GM21723 (cell line): ENCODE data around the gene PTGES.
"Not testable (repeated sequence)": the region's sequence is repeated elsewhere in the genome, so short reads cannot be mapped to it uniquely, and the experiment has no call there.

ENCODE experiments used
- ATAC-seq: cut with Tn5 transposase; IDR thresholded peaks from one replicate; pipeline ENCODE4 v1.9.1; 2021; ENCODE audit warnings: mild to moderate bottlenecking, moderate library complexity; ENCODE audit not compliant: unreplicated experiment

PTGES gene

DNA sequence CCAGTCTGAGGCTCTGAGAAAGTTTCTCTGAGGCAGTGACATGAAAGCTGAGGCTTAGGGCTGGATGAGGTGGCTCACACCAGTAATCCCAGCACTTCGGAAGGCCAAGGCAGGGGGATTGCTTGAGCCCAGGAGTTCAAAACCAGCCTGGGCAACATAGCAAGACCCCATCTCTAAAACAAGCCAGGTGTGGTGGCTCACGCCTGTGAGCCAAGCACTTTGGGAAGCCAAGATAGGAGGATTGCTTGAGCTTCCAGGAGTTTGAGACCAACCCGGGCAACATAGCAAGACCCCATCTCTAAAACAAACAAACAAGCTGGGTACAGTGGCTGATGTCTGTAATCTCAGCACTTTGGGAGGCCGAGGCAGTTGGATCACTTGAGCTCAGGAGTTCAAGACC lies 3.8 kb downstream of the PTGES start:
- not testable (repeated sequence) for ATAC-seq

DNA sequence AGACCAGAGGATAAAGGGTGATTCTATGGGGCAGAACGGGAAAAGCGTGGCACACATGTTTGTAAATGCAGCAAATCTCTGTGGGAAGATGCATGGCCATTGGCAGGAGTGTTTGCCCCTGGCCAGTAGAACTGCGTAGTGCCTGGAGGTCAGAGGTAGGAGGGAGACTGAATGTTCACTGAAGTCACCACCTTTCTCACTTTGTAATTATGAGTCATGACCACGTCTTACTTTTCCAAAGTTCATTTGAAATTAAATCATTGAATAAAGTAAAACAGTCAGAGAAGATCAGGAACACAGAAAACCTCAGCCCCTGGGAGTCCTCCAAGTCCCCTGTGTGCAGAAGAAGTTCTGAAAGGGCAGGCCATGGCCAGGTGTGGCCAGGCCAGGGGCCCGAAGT lies 4.6 kb downstream of the PTGES start:
- ATAC-seq, result no peak

DNA sequence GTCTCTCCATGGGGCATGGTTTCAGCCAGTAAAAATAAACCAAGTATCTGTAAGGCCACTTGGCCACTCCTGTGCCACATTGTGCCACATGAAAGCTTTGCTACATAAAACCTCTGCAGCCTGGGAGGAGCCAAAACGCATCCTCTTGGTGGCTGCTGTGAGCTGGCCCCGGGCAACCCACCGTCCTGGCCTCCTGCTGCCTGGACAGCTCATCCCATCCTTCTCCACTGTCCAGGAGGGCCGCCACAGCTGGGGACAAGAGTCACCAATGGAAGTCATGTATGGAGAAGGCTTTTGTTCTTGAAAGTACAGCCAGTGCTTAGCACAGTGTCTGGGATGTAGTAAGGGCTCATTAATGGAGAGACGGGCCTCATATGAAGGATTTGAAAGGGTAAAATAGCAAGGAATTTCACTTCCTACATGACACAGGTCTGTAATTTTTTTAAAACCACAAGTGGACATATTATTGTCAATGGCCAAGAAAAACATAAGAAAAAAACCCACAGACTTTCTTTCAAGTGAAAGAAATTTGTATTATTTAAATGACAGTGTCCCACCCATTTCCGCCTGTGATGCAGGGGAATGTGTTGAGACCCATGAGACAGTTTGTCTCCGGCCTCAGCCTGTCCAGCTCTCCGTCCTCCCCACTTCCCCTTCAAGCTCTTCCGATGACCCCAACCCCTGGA lies 6.6 kb downstream of the PTGES start:
- no peak for ATAC-seq

DNA sequence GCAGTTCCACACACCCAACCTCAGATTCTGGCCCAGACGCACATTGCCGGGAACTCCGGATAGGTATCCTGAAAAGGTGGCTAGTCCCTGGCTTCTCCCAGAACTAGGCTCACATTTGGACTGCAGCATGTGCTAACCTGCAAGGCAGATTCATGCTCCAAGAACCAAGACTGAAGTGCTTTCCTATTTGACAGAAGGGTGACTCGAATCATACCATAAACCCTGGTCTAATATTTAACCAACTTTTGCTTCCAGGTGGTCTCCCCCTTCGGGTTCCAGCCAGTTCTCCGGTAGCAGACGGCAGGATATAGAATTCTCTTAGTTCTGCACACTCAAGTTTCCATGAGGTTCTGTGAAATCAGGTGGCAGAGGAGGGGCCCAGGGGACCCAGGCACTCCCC lies 7.6 kb downstream of the PTGES start:
- no peak for ATAC-seq

DNA sequence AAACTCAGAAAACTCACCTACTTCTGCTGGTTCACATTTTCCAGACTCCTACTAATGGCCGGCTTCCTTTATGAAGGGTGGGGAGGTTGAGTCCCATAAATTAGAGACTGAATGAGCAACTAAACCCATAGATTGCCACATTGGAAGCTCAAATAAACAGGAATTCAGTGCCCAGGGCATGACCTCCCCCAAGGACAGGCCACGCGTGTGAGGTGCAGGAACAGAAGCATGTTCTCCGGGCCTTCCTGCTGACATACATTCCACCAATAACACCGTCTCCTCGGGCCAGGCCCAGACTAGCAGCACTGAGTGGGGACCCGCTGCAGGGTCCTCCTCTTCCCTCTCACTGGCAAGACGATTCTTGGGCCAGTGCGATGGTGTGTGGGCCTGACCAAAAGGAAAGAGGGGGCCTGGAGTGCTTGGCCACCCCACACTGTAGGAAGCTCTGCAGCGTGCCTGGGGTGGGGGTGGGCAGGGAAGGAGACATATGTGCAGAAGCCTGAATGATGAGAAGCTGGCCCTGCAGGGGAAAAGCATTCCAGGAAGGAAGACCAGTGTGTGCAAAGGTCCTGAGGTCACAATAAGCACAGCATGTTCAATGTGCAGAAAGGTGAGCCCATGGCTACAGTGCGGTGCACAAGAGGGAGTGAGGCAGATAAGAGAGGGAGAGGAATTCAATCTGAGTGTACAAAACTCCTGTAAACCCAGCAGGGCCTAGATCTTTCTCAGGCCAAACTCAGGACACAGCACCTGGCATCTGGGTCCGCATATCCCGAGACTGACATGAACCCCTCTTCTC lies 12.0 kb downstream of the PTGES start:
- ATAC-seq, result no peak

DNA sequence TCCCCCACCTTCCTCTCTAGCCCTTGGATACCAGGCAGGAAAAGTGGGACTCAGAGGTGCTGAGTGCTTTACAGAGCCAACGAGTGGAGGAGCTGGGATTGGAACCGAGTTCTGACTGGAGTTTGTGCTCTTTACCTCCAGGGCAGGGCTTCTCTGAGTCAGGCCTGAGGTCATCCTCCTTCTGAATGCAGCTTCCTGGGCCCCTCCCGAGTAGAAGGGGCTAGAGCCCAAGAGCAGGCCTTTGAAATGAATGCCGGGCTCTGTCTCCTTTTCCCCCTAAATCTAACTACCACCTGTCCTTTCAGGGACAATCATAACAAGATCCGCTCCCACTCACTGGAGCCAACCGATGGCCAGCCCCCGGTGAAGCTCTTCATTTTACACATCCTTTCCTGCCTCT lies 12.7 kb downstream of the PTGES start:
- ATAC-seq, result no peak

DNA sequence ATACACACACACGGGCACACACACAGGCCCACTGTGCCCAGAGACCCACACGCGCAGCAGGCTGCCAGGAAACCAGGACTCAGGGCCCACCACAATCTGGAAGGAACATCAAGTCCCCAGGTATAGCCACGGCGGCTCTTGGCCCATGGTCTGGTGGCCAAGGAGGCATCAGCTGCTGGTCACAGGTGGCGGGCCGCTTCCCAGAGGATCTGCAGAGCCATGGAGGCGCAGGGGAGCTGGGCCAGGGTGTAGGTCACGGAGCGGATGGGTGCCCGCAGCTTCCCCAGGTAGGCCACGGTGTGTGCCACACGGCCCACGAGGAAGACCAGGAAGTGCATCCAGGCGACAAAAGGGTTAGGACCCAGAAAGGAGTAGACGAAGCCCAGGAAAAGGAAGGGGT lies 13.4 kb downstream of the PTGES start:
- ATAC-seq, result no peak

DNA sequence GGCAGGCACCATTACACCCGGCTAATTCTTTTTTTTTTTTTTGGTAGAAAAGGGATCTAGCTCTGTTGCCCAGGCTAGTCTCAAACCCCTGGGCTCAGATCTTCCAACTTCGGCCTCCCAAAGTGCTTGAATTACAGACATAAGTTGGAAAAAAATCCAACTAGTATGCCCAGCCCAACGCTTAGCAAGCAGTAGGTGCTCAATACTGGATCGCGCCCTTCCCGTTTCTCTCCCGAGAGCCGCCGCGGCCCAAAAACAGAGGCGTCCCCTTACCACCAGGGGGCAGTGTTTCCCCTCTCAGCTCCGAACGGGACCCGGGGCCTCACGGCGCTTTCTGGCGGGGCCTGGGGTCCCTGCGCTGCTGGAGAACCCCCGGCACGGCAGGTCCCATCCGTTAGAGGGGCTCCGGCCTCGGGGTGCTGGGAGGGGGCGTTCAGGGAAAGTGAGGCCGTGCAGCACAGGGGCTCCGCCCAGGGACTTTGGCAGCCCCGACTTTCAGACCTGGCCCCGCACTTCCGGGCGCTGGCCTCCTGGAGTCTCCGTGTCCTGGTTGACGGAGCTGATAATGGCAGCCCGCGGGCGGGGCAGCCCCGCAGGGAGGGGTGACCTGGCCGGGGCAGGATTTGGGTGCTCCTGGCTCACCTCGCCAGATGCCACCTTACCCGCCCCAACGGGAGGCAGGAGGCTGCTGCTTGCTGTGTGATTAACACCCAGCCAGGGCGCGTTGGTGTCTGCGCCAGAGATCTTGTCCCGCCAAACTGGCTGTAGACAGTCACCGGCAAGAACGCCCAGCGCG lies 15.2 kb downstream of the PTGES start:
- peak; percentile 79 for ATAC-seq

DNA sequence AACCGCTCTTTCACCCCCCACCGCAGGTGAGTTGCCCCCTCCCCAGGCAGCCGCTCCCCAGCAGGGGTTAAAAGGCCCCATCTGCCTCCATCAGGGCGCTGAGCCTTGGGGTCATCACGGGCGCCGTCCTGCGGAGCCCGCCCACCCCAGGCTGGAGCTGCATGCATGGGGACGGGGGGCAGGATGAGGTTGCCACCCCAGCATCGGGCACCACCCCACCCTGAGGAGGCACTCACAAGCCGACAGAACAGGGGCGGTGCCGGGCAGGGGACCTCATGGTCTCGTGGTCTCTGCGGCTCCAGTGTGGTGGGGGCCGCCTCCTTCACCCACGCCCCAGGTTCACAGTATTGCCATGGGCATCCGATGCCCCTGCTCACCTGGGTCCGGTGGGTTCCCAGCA lies 16.5 kb downstream of the PTGES start:
- no peak for ATAC-seq

DNA sequence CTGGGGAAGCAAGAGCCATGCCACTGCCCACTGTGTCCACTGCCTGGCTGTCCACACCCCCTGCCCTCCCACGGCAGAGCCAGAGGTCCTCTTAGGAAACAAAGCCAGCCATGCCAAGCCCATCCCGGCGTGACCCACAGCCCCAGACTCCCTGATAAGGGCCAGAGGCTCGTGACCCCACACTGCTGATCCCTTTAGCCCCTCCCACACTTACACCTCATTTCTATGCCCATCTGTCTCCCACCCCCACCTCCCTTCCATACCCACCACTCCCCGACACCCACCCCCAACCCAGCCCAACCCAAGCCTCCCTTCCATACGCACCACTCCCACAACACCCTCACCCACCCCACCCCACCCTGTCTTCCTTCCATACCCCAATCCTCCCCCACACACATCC lies 17.3 kb downstream of the PTGES start:
- no peak for ATAC-seq

DNA sequence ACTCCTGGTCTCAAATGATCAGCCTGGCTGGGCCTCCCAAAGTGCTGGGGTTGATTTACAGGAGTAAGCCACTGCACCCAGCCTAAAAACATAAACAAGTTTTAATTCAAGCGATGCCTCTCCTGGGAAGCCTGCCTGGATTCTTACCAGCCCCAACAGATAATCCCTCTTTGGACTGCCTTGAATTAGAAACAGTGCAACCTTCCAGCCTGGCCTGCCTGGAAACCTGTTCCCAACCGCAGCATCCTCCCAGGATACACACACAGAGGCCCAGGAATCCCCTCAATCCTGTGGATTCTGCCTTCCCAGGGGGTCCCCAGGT lies 19.2 kb downstream of the PTGES start:
- ATAC-seq, result no peak

DNA sequence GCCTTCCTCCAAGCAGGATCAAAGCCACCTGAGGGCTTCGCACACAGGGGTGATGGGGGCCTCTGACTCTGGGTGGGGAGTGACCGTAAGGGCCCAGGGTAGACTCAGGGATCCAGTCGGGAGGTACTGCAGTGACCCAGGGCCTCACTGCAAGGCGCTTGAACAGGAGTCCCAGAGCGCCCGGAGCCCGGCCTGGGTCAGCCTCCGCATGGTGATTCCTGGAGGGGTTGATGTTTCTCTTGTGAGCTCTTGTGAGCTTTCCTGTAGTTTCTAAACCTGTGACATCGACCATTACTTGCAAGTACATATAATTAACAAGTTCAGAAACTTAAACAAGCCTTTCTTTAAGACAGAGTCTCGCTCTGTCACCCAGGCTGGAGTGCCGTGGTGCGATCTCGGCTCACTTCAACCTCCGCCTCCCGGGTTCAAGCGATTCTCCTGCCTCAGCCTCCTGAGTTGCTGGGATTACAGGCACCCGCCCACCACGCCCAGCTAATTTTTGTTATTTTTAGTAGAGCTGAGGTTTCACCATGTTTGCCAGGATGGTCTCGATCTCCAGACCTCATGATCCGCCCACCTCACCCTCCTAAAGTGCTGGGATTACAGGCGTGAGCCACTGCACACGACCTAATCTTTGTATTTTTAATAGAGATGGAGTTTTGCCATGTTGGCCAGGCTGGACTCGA lies 19.8 kb downstream of the PTGES start:
- no peak for ATAC-seq

DNA sequence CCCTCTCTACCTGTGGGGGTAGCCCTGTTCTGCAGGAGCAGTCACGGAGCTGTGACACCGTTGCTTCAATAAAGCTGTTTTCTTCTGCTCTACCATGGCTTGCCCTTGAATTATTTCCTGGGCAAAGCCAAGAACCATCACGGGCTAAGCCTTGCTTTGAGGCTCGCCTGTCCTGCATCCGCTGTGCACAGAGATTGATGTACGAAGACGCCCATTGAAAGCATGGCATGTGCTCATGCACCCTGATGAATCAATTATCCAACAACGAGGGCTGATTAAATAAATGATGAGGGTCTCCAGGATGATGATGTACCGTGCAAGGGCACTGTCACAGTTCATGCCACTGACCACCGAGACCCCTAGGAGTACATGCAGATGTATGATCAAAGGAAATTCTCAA lies 20.7 kb downstream of the PTGES start:
- ATAC-seq, result no peak

DNA sequence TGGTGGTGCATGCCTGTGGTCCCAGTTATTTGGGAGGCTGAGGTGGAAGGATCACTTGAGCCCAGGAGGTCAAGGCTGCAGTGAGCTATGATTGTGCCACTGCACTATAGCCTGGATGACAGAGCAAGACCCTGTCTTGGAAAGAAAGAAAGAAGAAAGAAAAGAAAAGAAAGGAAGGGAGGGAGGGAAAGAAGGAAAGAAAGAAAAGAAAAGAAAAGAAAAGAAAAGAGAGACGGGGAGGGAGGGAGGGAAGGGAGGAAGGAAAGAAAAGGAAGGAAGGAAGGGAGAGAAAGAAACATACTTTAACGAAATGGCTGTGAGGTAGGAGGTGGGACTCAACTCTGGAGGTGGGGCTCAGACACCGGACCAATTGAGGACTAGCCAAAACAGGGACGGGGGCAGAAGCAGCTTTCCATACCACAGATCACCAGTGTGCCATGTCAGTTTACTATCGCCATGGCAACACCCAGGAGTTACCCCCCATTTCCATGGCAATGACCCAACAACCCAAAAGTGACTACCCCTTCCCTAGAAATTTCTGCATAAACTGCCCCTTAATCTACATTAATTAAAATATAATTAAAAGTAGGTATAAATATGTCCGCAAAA lies 21.3 kb downstream of the PTGES start:
- ATAC-seq, result no peak

DNA sequence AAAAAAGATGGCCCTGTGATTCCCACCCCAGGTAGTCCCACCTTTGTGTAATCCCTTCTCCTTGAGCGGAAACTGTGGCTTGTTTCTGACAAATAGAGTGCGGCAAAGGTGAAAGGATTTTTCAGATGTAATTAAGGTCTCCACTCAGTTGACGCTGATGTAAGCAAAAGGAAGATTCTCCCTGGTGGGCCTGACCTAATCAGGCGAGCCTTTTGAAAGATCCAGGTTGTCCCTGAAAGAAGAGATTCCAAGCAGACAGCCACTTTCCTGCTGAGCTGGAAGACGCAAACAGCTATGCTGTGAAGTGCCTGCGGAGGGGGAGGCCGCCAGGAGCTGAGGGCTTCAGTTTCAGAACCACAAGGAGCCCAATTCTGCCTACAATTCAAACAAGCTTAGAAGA lies 24.1 kb downstream of the PTGES start:
- no peak for ATAC-seq

DNA sequence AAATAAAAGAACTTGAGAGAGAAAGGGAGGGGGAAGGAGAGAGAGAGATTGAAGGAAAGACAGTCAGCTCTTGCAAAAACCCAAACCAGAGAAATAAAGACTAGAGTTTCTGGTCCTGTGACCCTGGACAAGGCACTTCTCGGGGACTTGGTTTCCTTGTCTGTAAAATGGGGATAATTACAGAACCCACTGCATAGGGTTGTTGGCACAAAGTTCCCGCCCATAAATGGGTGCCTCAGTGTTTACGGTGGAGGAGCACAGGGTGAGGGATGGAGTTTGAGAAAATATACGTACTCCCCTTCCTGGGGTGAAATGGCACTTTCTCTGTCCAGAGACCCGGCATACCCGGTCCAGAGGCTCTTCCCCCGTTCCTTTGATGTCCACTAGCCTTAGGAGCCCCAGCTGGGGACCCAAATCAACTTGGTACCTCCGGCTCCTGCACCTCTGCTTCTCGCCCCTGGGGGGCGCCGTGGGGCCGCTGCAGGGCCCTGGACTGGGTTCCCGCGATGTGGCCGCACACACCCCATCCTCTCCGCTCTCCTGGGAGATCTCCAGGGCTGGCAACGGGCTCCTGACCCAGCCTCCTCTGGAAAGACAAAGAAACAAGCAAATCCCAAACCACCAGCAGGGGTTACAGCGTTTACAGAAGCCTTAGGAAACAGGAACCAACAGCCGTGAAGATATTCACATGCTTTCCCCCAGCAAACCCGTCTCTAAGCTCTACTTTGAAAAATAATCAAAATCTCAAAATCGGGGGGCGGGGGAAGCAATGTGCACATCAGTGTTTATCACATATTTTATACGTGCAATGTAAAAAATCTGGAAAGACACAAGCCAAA lies 26.3 kb downstream of the PTGES start:
- no peak for ATAC-seq

DNA sequence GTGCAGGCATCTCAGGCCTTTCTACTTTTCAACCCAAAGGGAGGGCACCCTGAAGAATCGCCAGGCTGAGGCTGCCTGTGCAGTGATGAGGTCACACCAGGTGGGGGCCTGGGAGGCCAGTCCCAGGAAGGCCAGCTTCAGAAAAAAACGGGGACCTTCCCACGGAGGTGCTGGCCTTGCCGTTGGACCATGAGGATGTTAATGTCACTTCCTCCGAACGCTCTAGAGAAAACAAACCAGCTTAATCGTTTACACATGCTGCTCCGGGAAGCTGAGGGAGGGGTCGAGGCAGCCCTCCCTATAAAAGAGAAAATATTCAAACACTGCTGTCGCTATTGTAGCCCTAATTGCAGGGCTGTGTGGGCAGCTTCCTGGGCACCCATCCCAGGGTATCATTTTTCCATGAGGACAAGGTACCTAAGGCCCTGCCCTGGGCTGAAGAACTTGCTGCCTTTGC lies 27.0 kb downstream of the PTGES start:
- no peak for ATAC-seq

DNA sequence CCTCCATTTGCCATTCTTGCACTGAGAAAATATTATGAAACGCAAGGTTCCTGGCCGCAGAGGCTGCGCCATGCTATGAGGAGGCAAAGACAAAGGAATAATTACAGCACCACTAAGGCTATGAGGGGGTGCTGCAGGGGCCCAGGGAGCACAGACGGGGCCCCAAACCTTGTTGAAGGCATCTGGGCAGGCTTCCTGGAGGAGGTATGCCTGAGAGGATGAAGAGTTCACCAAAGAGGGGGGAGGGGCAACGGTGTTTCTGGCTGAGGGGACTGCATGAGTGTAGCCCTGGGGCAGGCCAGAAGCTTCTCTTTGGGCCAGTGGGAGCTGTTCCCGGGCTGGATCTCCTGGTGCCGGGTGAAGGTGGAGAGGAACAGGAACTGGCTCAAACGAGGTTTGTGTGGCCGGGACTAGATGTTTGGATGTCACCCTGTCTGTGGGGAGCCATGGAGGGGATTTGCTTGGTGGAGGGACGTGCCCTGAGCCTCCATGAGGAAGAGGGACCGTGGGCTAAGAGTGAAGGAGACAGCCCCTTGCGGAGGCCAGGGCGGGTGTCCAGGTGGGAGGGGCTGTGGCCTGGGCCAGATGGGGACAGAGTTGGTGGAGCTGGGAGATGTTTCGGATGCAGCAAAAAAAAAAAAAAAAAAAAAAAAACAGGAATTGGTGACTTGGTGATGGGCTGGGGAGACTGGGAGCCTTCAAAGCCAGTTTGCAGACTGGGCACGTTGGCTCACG lies 28.2 kb downstream of the PTGES start:
- no peak for ATAC-seq

DNA sequence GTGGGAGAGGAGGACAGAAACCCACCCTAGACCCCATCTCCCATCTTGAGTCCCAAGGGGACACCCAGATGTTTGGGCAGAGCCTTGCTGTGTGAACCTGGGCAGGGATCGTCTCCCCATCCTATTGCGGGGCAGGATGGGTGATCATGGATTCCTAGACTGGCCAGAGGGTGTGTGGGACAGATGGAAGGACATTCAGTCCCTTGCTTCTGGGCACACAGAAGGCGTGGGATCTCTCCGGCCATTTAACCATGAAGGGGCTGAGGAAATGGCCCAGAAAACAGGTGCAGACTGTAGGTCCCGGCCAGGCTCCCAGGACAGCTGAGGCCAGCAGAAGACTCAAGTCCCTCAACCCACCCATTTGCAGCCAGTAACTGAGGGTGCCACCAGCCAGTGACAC lies 29.9 kb downstream of the PTGES start:
- no peak for ATAC-seq
